ENCODE measurements around the gene CYBC1. TPM values are rescaled to one million over a fixed set of nuclear protein-coding genes. Genes with fewer than 3 reads are reported as not detected.

Gene CYBC1
- 266 TPM for polyA plus RNA-seq

GRCh38 chr17:82450357-82451106 lies at the start of gene CYBC1:
Gene CYBC1, minus strand, starts transcription at chr17:82450752. Its CDS starts 1,498 bp downstream, at chr17:82449254.
- no peaks in the 10 kb centered on the region for H3K27me3 Mint-ChIP-seq
- peak within 1 kb of the TSS; percentile 98 to 99 (median 98) for H3K27ac Mint-ChIP-seq
- no peaks in the 10 kb centered on the region for H3K9me3 Mint-ChIP-seq
- peaks cover 2% of the 10 kb centered on the region for H3K36me3 Mint-ChIP-seq
- H3K4me3 Mint-ChIP-seq, result peak within 1 kb of the TSS; percentile 90 to 98 (median 96)
- H3K4me1 Mint-ChIP-seq, result peaks cover 14 to 27% (median 18%) of the 10 kb centered on the region in 3 donors

DNA sequence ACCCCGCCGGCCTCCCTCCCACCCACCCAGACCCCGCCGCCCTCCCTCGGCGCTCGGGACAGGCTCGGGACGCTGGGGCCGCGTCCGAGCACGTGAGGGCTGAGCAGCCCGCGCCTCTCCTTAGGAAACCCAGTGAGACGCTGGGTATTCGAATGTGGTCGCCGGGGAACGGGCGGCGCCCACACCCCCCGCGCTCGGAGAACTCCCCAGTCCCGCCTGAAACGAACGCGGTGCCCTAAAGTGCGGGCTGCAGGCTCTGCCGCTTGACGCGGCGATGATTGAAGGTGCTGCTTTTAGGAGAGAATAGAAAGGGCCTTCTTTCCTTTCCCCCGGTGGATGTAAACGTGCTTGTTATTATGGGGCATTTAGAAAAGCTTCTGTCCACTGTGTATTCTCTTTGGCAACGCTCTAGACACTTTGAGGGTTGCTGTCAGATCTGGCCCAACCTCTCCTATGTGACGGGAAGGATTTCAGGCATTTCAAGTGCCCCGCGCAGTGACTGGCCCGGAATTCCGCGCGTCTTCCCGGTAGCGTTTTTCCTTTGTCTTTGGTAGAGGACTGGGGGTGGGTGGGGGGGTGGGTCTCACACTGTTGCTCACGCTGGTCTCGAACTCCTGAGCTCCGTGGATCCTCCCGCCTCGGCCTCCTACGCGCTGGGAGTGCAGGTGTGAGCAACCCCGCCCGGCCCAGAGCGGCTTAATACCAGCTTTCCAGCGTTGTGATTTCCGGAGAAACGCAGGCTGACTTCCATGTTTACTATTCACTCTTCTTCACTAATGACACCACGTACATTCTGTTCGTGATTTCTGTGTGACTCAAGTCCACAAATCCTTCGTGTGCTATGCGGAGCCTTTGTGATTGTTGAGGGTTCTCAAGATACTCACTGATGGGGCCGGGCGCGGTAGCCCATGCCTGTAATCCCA lies 47.2 kb upstream of the CYBC1 start:
- peak overlapping the region; percentile 92 to 97 (median 95) for H3K27ac Mint-ChIP-seq
- peaks cover 14 to 23% (median 17%) of the 10 kb centered on the region in 3 donors for H3K4me1 Mint-ChIP-seq
- no peaks in the 10 kb centered on the region for H3K36me3 Mint-ChIP-seq

DNA sequence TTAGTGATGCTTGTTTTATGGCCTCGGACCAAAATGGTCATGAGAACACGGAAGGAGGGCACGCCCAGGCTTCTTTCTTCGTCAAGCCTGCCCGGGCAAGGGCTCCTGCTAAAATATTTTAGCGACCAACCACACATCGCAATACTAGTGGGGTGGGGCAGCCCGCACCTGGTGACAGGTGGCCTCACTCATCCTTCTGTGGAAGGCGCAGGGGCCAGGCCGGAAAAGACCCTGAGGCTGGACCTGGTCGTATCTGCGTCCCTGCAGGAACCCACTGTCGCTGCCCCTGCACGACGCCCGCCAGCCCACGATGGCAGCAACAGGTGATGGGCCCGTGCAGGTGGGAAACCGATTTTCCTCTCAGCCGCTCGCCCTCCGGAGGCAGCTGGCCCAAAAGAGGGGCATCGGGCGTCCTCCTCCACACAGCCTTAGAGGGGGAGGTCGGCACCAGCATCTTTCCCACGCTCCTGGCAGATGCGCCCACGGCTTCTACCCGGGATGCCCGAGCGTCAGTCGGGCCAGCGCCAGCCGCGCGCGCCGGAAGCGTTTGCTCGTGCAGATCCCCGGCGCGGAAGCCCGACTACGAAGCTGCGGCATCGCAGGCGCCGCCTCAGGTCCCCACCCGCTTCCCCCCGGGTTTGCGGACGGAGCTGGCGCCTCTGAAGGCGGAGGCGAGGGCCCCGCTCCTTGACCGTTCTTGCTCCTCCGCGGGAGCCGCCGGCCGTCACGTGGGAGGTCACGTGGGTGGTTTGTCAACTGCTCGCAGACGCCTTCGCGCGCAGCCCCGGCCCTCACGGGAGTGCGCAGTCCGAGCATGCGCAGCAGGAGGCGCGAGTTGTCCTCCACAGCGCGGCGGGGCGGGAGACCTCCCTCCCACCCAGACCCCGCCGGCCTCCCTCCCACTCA lies 46.2 kb upstream of the CYBC1 start:
- Mint-ChIP-seq H3K4me1 (peaks cover 15 to 20% (median 17%) of the 10 kb centered on the region in 3 donors), H3K9me3 (no peaks in the 10 kb centered on the region), H3K4me3 (peak overlapping the region; percentile 85 to 97 (median 87)), H3K27ac (peak overlapping the region; percentile 90 to 97 (median 92)), H3K36me3 (no peaks in the 10 kb centered on the region), H3K27me3 (peaks cover 1% of the 10 kb centered on the region)

More for the DNA sequence above, 47.2 kb upstream of the CYBC1 start:
- peaks cover 1% of the 10 kb centered on the region for H3K27me3 Mint-ChIP-seq
- peak overlapping the region; percentile 86 to 97 (median 92) for H3K4me3 Mint-ChIP-seq
- no peaks in the 10 kb centered on the region for H3K9me3 Mint-ChIP-seq

- H3K27me3 Mint-ChIP-seq, result peaks cover 1% of the 10 kb centered on the region
- peaks cover 15 to 20% (median 17%) of the 10 kb centered on the region in 3 donors for H3K4me1 Mint-ChIP-seq
- no peaks in the 10 kb centered on the region for H3K36me3 Mint-ChIP-seq
- H3K9me3 Mint-ChIP-seq, result no peaks in the 10 kb centered on the region
- peak overlapping the region; percentile 74 to 92 (median 90) for H3K27ac Mint-ChIP-seq
- H3K4me3 Mint-ChIP-seq, result peak overlapping the region; percentile 84 to 88 (median 86)
Measured at GRCh38 chr17:82495844-82496528, 45.4 kb upstream of the CYBC1 start.

DNA sequence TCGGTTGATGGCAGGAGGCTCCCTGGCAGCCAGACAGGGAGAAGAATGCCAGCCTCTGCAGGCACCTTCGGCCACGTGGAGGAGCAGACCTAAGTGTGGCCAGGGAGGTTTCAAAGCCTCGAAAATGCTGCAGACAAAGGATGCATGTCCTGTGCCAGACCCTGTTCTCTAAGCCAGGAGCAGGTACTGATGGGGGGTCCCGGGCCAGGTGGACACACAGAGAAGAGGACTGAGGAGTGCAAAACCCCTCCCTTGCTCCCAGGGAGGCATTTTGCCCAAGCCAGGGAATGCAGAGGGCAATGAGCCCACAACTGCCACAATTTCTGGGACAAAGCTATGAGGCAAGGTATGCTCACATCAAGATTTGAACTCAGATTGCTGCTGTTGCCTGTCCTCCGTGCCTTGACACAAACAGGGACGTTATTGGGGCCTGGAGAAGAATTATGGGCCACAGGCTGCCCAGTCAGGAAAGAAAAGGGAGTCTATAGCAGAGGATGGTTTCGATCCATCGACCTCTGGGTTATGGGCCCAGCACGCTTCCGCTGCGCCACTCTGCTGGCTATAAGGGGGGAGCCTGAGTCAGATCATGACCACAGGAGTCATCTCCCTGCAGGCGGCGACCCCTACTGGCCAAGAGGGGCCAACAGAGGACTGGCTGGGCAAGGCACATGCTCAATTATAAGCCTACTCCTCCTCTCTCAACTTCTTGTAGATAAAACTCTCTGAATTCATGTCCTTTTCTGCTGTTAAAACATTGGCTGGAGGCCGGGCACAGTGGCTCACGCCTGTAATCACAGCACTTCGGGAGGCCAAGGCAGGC lies 43.9 kb upstream of the CYBC1 start:
- Mint-ChIP-seq H3K4me3 (peak overlapping the region; percentile 78 to 90 (median 82)), H3K4me1 (peaks cover 15 to 25% (median 21%) of the 10 kb centered on the region in 3 donors), H3K27ac (peak overlapping the region; percentile 98 to 99 (median 99)), H3K27me3 (peaks cover 1% of the 10 kb centered on the region), H3K36me3 (no peaks in the 10 kb centered on the region), H3K9me3 (no peaks in the 10 kb centered on the region)

DNA sequence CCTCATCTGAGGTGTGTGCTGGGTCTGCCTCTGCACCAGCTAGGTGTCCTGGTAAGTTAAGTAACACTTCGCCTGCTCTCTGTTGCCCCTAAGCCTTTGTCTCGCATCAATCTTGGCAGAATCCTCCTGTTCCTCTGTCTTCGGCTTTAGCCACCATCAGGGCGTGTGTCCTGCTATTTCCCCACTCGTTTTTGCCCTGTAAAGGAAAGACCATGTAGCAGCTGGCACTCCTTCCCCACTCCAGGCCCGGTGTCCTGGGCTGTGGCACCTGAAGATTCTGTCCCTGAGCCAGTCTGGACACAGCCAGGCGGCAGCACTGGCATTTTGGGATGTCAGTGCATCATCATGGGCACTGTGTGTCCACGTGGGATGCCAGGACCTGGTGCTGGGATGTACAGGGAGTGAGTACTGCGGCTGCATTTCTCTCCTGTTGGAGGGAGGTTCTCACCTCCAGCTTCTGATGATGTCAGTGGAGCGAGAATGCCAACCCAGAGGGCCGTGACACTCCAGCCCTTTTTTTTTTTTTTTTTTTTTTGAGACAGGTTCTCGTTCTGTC lies 42.8 kb upstream of the CYBC1 start:
- Mint-ChIP-seq H3K27me3 (peaks cover 1% of the 10 kb centered on the region), H3K4me3 (peak overlapping the region in 1 of 4 donors; percentile 77), H3K27ac (peak overlapping the region in 2 of 3 donors; percentile 98 to 99), H3K9me3 (no peaks in the 10 kb centered on the region), H3K4me1 (peaks cover 15 to 21% (median 21%) of the 10 kb centered on the region in 3 donors), H3K36me3 (peaks cover 5% of the 10 kb centered on the region)

GRCh38 chr17:82492643-82493225 lies 42.2 kb upstream of the CYBC1 start:
- Mint-ChIP-seq H3K36me3 (peaks cover 5% of the 10 kb centered on the region), H3K4me3 (peak overlapping the region in 2 of 4 donors; percentile 12 to 77), H3K27me3 (peaks cover 1% of the 10 kb centered on the region)

GRCh38 chr17:82491533-82491932 lies 41.0 kb upstream of the CYBC1 start:
- peaks cover 5% of the 10 kb centered on the region for H3K36me3 Mint-ChIP-seq
- H3K4me3 Mint-ChIP-seq, result no peak overlapping the region
- no peaks in the 10 kb centered on the region for H3K9me3 Mint-ChIP-seq
- peaks cover 1% of the 10 kb centered on the region for H3K27me3 Mint-ChIP-seq
- peak overlapping the region; percentile 43 to 99 (median 56) for H3K27ac Mint-ChIP-seq
- H3K4me1 Mint-ChIP-seq, result peaks cover 10 to 18% (median 15%) of the 10 kb centered on the region in 3 donors

More at GRCh38 chr17:82492643-82493225, 42.2 kb upstream of the CYBC1 start:
- Mint-ChIP-seq H3K9me3 (no peaks in the 10 kb centered on the region), H3K27ac (peak overlapping the region in 1 of 3 donors; percentile 99), H3K4me1 (peaks cover 14 to 18% (median 17%) of the 10 kb centered on the region in 3 donors)

DNA sequence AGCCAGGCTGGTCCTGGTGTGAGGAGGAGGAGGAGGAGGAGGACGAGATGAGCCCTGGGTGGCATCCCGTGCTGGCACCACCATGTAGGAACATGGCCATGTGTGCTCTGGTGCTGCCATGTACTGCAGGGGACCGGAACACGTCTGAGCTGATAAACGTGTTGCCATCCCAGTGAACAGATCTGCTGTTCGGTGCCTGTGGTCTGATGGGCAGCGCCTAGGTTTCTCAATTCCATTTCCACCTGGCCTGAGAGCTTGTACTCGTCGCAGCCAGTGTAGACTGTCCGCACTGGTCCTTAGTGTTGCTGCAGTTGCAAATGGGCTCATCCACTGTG lies 40.6 kb upstream of the CYBC1 start:
- no peaks in the 10 kb centered on the region for H3K9me3 Mint-ChIP-seq
- H3K27ac Mint-ChIP-seq, result peak overlapping the region; percentile 43 to 99 (median 56)
- H3K4me1 Mint-ChIP-seq, result peaks cover 10 to 18% (median 15%) of the 10 kb centered on the region in 3 donors
- peaks cover 1% of the 10 kb centered on the region for H3K27me3 Mint-ChIP-seq
- peak overlapping the region in 1 of 4 donors; percentile 11 for H3K4me3 Mint-ChIP-seq
- peaks cover 5% of the 10 kb centered on the region for H3K36me3 Mint-ChIP-seq

GRCh38 chr17:82490512-82491195 lies 40.1 kb upstream of the CYBC1 start:
- Mint-ChIP-seq H3K4me3 (peak overlapping the region in 1 of 4 donors; percentile 11), H3K27ac (no peak overlapping the region), H3K36me3 (peaks cover 9% of the 10 kb centered on the region), H3K27me3 (peaks cover 1% of the 10 kb centered on the region), H3K9me3 (no peaks in the 10 kb centered on the region), H3K4me1 (peaks cover 10 to 19% (median 18%) of the 10 kb centered on the region in 3 donors)

- H3K4me1 Mint-ChIP-seq, result peaks cover 10 to 19% (median 18%) of the 10 kb centered on the region in 3 donors
- H3K9me3 Mint-ChIP-seq, result no peaks in the 10 kb centered on the region
- H3K4me3 Mint-ChIP-seq, result peak overlapping the region in 1 of 4 donors; percentile 11
- peaks cover 1% of the 10 kb centered on the region for H3K27me3 Mint-ChIP-seq
- no peak overlapping the region for H3K27ac Mint-ChIP-seq
- H3K36me3 Mint-ChIP-seq, result peaks cover 9% of the 10 kb centered on the region
Measured at GRCh38 chr17:82489851-82490511, 39.4 kb upstream of the CYBC1 start.

- Mint-ChIP-seq H3K4me1 (peaks cover 3 to 14% (median 11%) of the 10 kb centered on the region in 3 donors), H3K9me3 (no peaks in the 10 kb centered on the region), H3K27me3 (no peaks in the 10 kb centered on the region), H3K36me3 (peaks cover 9% of the 10 kb centered on the region), H3K27ac (no peak overlapping the region), H3K4me3 (no peak overlapping the region)
Measured at GRCh38 chr17:82489117-82489516, 38.6 kb upstream of the CYBC1 start.

All from IgD-negative memory B cell (primary cell).